OCI-LY7 (cell line): ENCODE data around the gene CORO1C. TPM values are rescaled to one million over a fixed set of nuclear protein-coding genes. Genes with fewer than 3 reads are reported as not detected.

Source experiments
- BruUV-seq: library from RNA; stranded (reverse); fragments of 400-500 nt; replicated peaks from 2 replicates; lab custom pipeline; 2021; lab: Mats Ljungman, UMichigan
- CTCF ChIA-PET: fragments of 300-600 bp; sonication (Branson Sonifier 250); formaldehyde crosslinking; loops from one replicate; lab custom pipeline; 2022; ENCODE audit warnings: antibody characterized with exemption; ENCODE audit not compliant: unreplicated experiment; lab: Charles Lee
- POLR2A ChIA-PET: fragments of 300-600 bp; sonication (Branson Sonifier 250); formaldehyde crosslinking; loops from one replicate; lab custom pipeline; 2022; ENCODE audit warnings: antibody characterized with exemption; lab: Charles Lee
- DNase-seq: peaks from one replicate; pipeline ENCODE4 v3.0.0-alpha.2; 2015; ENCODE audit warnings: low spot score
- H2AFZ ChIP-seq: fragments of 200-600 bp; sonication (generic), shearing (Covaris generic); 2 replicates; pipeline ENCODE4 v1.6.1; 2014; ENCODE audit warnings: mild to moderate bottlenecking, antibody characterized with exemption, low read length, moderate library complexity
- H3K27ac ChIP-seq: fragments of 200-600 bp; sonication (generic); 2 replicates; pipeline ENCODE4 v1.5.1; 2014; ENCODE audit warnings: mixed run types, low read depth, mild to moderate bottlenecking, moderate library complexity, low read length, inconsistent platforms; ENCODE audit not compliant: poor library complexity, severe bottlenecking
- H3K36me3 ChIP-seq: fragments of 200-600 bp; sonication (generic); 2 replicates; pipeline ENCODE4 v1.6.1; 2014; ENCODE audit warnings: mild to moderate bottlenecking, antibody characterized with exemption, low read length, moderate library complexity, mixed read lengths; ENCODE audit not compliant: insufficient read depth
- H3K4me1 ChIP-seq: fragments of 200-600 bp; sonication (generic); 2 replicates; pipeline ENCODE4 v1.5.1; 2014; ENCODE audit warnings: mild to moderate bottlenecking, low read length; ENCODE audit not compliant: insufficient read depth, poor library complexity, severe bottlenecking
- H3K4me2 ChIP-seq: fragments of 200-600 bp; sonication (generic); 2 replicates; pipeline ENCODE4 v1.6.1; 2014; ENCODE audit warnings: mild to moderate bottlenecking, low read length
- H3K4me3 ChIP-seq: fragments of 200-600 bp; sonication (generic); 2 replicates; pipeline ENCODE4 v1.5.1; 2014; ENCODE audit warnings: mild to moderate bottlenecking, low read depth, low read length; ENCODE audit not compliant: poor library complexity, severe bottlenecking
- H3K79me2 ChIP-seq: fragments of 200-600 bp; sonication (generic); 2 replicates; pipeline ENCODE4 v1.6.1; 2016; ENCODE audit warnings: low read depth, mild to moderate bottlenecking, low read length, moderate library complexity, mixed read lengths; ENCODE audit not compliant: insufficient read depth
- H3K9me2 ChIP-seq: fragments of 200-600 bp; sonication (generic); 2 replicates; pipeline ENCODE4 v1.6.1; 2016; ENCODE audit warnings: mild to moderate bottlenecking, low read length, mixed read lengths; ENCODE audit not compliant: insufficient read depth
- H3K9me3 ChIP-seq: fragments of 200-600 bp; sonication (generic); 2 replicates; pipeline ENCODE4 v1.6.1; 2014; ENCODE audit warnings: mild to moderate bottlenecking, mixed run types, low read length, mixed read lengths
- H4K20me1 ChIP-seq: fragments of 200-600 bp; sonication (generic); 2 replicates; pipeline ENCODE4 v1.6.1; 2014; ENCODE audit warnings: mild to moderate bottlenecking, antibody characterized with exemption, low read length, moderate library complexity, mixed read lengths; ENCODE audit not compliant: insufficient read depth
- CTCF ChIP-seq: fragments of 200-600 bp; sonication (generic); conservative IDR thresholded peaks from 2 replicates; pipeline ENCODE4 v1.5.1; 2014; ENCODE audit warnings: mild to moderate bottlenecking, antibody characterized with exemption, low read length, moderate library complexity, mixed read lengths
- EZH2phosphoT487 ChIP-seq: fragments of 200-600 bp; sonication (generic); IDR thresholded peaks from 2 replicates; pipeline ENCODE4 v1.6.1; 2018; ENCODE audit warnings: low read depth, borderline replicate concordance, mild to moderate bottlenecking, mixed run types, antibody characterized with exemption, low read length, moderate library complexity, mixed read lengths
- intact Hi-C: fragments of 100-400 bp; cut with micrococcal nuclease; formaldehyde crosslinking; loops from one replicate; pipeline ENCODE4 v1.10.0; 2022; ENCODE audit not compliant: unreplicated experiment
- total RNA-seq, 2 experiments: library from RNA; depleted of rRNA in 1 of 2; stranded (reverse); fragments of >200 nt in 1 of 2; shearing (Covaris generic) in 1 of 2; gene quantifications; 2 replicates each; pipeline ENCODE4 v1.2.3, GENCODE V29; 2014 to 2022

The CORO1C gene
- total RNA-seq, 2 experiments from 2014 or later: 74.7 to 148 TPM

- peak; percentile 89 for DNase-seq
- H3K79me2 ChIP-seq: peaks cover 47% of the 10 kb centered on the region; the same call in 1 of the 2 replicates
- H3K9me3 ChIP-seq: 0 out of 2 replicates have a peak, but pooled peaks cover 4% of the 10 kb centered on the region
- peaks cover 88% of the 10 kb centered on the region for H3K4me1 ChIP-seq
- POLR2A ChIA-PET: interaction anchor here (0.5 to 17.7 kb wide), 16 partner anchors 8 to 1824 kb away, joined by 3 to 330 read pairs (median 6); partner anchors contain the start of genes ISCU and SART3
- peak overlapping the region; percentile 77 for H3K4me2 ChIP-seq
- CTCF ChIA-PET: interaction anchor here (1.2 to 2.0 kb wide), 3 partner anchors 25 to 69 kb away, joined by 3 to 6 read pairs (median 4); no protein-coding TSS in a partner anchor
- H2AFZ ChIP-seq: no peak overlapping the region
- H3K4me3 ChIP-seq: peak overlapping the region; percentile 75
- no TSS peak for BruUV-seq
- TF ChIP-seq CTCF (no peak), EZH2phosphoT487 (no peak)
- no peaks in the 10 kb centered on the region for H4K20me1 ChIP-seq
- no peaks in the 10 kb centered on the region for H3K9me2 ChIP-seq
- intact Hi-C loops: loop anchor here (1.0 to 10.0 kb wide), 3 partner anchors 94 to 1683 kb away; partner anchors contain the start of genes ALKBH2, CORO1C, TMEM263 and UNG
- peaks cover 21% of the 10 kb centered on the region for H3K36me3 ChIP-seq
- peak overlapping the region; percentile 99 for H3K27ac ChIP-seq
These were observed 93.9 kb downstream of the CORO1C start for GRCh38 chr12:108637222-108637971.

GRCh38 chr12:108635997-108636808 lies 95.1 kb downstream of the CORO1C start:
- H3K4me2 ChIP-seq: peak overlapping the region; percentile 77
- BruUV-seq: TSS peak; percentile 93
- intact Hi-C loops: loop anchor here (1.0 to 10.0 kb wide), 5 partner anchors 28 to 1681 kb away; partner anchors contain the start of genes ALKBH2, TMEM263 and UNG
- no peaks in the 10 kb centered on the region for H4K20me1 ChIP-seq
- H3K27ac ChIP-seq: peak overlapping the region; percentile 99
- ChIA-PET POLR2A (interaction anchor here (0.7 to 17.7 kb wide), 25 partner anchors 9 to 487 kb away, joined by 3 to 330 read pairs (median 5); partner anchors contain the start of genes ISCU and SART3), CTCF (interaction anchor here (0.6 to 3.5 kb wide), 7 partner anchors 19 to 168 kb away, joined by 3 to 18 read pairs (median 3); no protein-coding TSS in a partner anchor)
- peak; percentile 74 for DNase-seq
- peaks cover 21% of the 10 kb centered on the region for H3K36me3 ChIP-seq
- no peak overlapping the region for H2AFZ ChIP-seq
- peak overlapping the region; percentile 75 for H3K4me3 ChIP-seq
- H3K9me3 ChIP-seq: 0 out of 2 replicates have a peak, but pooled peaks cover 4% of the 10 kb centered on the region
- no peaks in the 10 kb centered on the region for H3K9me2 ChIP-seq
- peaks cover 48% of the 10 kb centered on the region; the same call in 1 of the 2 replicates for H3K79me2 ChIP-seq
- H3K4me1 ChIP-seq: peaks cover 88% of the 10 kb centered on the region
- TF ChIP-seq CTCF (no peak), EZH2phosphoT487 (no peak)
